Endothelial cell of umbilical vein (primary cell): ENCODE results near the gene EPS8.
"Not testable (repeated sequence)": the region's sequence is repeated elsewhere in the genome, so short reads cannot be mapped to it uniquely, and the experiment has no call there.

Experiments
- EZH2 ChIP-seq: IDR thresholded peaks from 2 replicates; pipeline ENCODE4 v1.6.1; 2012; ENCODE audit warnings: borderline replicate concordance, low read depth, mild to moderate bottlenecking, moderate library complexity, low read length, inconsistent platforms; ENCODE audit not compliant: severe bottlenecking
- FOS ChIP-seq: IDR thresholded peaks from 2 replicates; pipeline ENCODE4 v1.6.1; 2011; ENCODE audit warnings: mild to moderate bottlenecking, low read length, moderate library complexity, borderline replicate concordance; ENCODE audit not compliant: insufficient read depth
- GATA2 ChIP-seq: IDR thresholded peaks from 2 replicates; pipeline ENCODE4 v1.7.0; 2011; ENCODE audit warnings: low read depth, mild to moderate bottlenecking, moderate library complexity, mixed read lengths, low read length; ENCODE audit not compliant: insufficient read length, insufficient read depth
- MYC ChIP-seq: IDR thresholded peaks from one replicate; pipeline ENCODE4 v1.6.1; 2011; ENCODE audit warnings: mild to moderate bottlenecking, low read depth, low read length
- POLR2A ChIP-seq: IDR thresholded peaks from 2 replicates; pipeline ENCODE4 v1.6.1; 2012; ENCODE audit warnings: low read depth, mild to moderate bottlenecking, control low read depth, low read length
- POLR2AphosphoS5 ChIP-seq: IDR thresholded peaks from 2 replicates; pipeline ENCODE4 v1.6.1; 2012; ENCODE audit warnings: low read depth, mild to moderate bottlenecking, control low read depth, low read length, moderate library complexity; ENCODE audit not compliant: insufficient read depth
- TF ChIP-seq, protein P1 (sequence below): IDR thresholded peaks from 2 replicates; pipeline ENCODE4 v1.6.1; 2011; ENCODE audit not compliant: insufficient read depth, insufficient read length
- TF ChIP-seq, protein P2 (sequence below), 2 donors: IDR thresholded peaks; 1 replicate in 1 of 2; 2 replicates in 1 of 2; pipeline ENCODE4 v1.5.1; 2011; ENCODE audit warnings: low read length in 2 of 2, mild to moderate bottlenecking in 2 of 2, moderate library complexity in 2 of 2, control low read depth in 1 of 2, inconsistent platforms in 1 of 2, low read depth in 1 of 2; ENCODE audit not compliant: insufficient read depth in 1 of 2; ENCODE audit errors: extremely low read depth in 1 of 2

DNA sequence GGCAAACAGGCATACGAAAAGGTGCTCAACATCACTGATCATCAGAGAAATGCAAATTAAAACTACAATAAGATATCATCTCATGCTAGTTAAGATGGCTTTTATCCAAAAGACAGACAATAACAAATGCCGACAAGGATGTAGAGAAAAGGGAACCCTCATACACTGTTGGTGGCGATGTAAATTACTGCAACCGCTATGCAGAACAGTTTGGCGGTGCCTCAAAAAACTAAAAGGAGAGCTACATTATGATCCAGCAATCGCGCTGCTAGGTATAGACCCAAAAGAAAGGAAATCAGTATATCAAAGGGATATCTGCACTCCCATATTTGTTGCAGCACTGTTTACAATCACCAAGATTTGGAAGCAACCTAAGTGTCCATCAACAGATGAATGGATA, 27.0 kb downstream of the EPS8 start:
- TF ChIP-seq EZH2, POLR2A, POLR2AphosphoS5, MYC, GATA2, FOS: not testable (repeated sequence)
- TF ChIP-seq, protein P1, sequence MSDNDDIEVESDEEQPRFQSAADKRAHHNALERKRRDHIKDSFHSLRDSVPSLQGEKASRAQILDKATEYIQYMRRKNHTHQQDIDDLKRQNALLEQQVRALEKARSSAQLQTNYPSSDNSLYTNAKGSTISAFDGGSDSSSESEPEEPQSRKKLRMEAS, result not testable (repeated sequence)
- TF ChIP-seq, protein P2, sequence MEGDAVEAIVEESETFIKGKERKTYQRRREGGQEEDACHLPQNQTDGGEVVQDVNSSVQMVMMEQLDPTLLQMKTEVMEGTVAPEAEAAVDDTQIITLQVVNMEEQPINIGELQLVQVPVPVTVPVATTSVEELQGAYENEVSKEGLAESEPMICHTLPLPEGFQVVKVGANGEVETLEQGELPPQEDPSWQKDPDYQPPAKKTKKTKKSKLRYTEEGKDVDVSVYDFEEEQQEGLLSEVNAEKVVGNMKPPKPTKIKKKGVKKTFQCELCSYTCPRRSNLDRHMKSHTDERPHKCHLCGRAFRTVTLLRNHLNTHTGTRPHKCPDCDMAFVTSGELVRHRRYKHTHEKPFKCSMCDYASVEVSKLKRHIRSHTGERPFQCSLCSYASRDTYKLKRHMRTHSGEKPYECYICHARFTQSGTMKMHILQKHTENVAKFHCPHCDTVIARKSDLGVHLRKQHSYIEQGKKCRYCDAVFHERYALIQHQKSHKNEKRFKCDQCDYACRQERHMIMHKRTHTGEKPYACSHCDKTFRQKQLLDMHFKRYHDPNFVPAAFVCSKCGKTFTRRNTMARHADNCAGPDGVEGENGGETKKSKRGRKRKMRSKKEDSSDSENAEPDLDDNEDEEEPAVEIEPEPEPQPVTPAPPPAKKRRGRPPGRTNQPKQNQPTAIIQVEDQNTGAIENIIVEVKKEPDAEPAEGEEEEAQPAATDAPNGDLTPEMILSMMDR (IDR thresholded peaks at IDR 0.05; ENCODE audit: extremely low read depth in 1 of 2, insufficient read depth in 1 of 2, low read depth in 1 of 2, low read length in 2 of 2), result not testable (repeated sequence)
